ENCODE measurements around the gene TPR.
"Not testable (repeated sequence)": the region's sequence is repeated elsewhere in the genome, so short reads cannot be mapped to it uniquely, and the experiment has no call there.

Gene TPR
- total RNA-seq = 306 to 551 reads per million in 2 donors

- peak; percentile 95 for DNase-seq
Measured at GRCh38 chr1:186375152-186375928, at the start of gene TPR, which contains the start of gene ODR4. TSS of gene TPR (minus strand) at chr1:186375253. CDS start at chr1:186375028, 225 bp downstream. TSS of gene ODR4 (plus strand) at chr1:186375838. CDS start at chr1:186379786, 3,948 bp downstream.

- no peak for DNase-seq
Measured at GRCh38 chr1:186424539-186424938, 49.5 kb upstream of the TPR start.

- no peak for DNase-seq
Measured at GRCh38 chr1:186421446-186421845, 46.4 kb upstream of the TPR start.

GRCh38 chr1:186420923-186421322 lies 45.9 kb upstream of the TPR start:
- DNase-seq = no peak

GRCh38 chr1:186420311-186420710 lies 45.3 kb upstream of the TPR start:
- DNase-seq = no peak

GRCh38 chr1:186418503-186418902 lies 43.5 kb upstream of the TPR start:
- no peak for DNase-seq

- DNase-seq = no peak
Measured at GRCh38 chr1:186413319-186413718, 38.3 kb upstream of the TPR start.

GRCh38 chr1:186409091-186409490 lies 34.0 kb upstream of the TPR start:
- DNase-seq = no peak

- DNase-seq = no peak
Measured at GRCh38 chr1:186404454-186405051, 29.5 kb upstream of the TPR start.

- no peak for DNase-seq
Measured at GRCh38 chr1:186403632-186404031, 28.6 kb upstream of the TPR start.

- not testable (repeated sequence) for DNase-seq
Measured at GRCh38 chr1:186401446-186401845, 26.4 kb upstream of the TPR start.

- DNase-seq = not testable (repeated sequence)
Measured at GRCh38 chr1:186392711-186393110, 17.7 kb upstream of the TPR start.

- no peak for DNase-seq
Measured at GRCh38 chr1:186391841-186392240, 16.8 kb upstream of the TPR start.

GRCh38 chr1:186390925-186391324 lies 15.9 kb upstream of the TPR start:
- no peak for DNase-seq

GRCh38 chr1:186386725-186387383 lies 11.8 kb upstream of the TPR start:
- no peak for DNase-seq

- DNase-seq = no peak
Measured at GRCh38 chr1:186375929-186376319, 871 bp upstream of the TPR start.

- DNase-seq = no peak
Measured at GRCh38 chr1:186374303-186375151, 526 bp downstream of the TPR start.

GRCh38 chr1:186347837-186348691 lies 27.0 kb downstream of the TPR start:
- DNase-seq = not testable (repeated sequence)

GRCh38 chr1:186340772-186341171 lies 34.3 kb downstream of the TPR start:
- no peak for DNase-seq

GRCh38 chr1:186337554-186337953 lies 37.5 kb downstream of the TPR start:
- DNase-seq = no peak

GRCh38 chr1:186330758-186331157 lies 44.3 kb downstream of the TPR start:
- DNase-seq = no peak

GRCh38 chr1:186327331-186327730 lies 47.7 kb downstream of the TPR start:
- no peak for DNase-seq

All from T-helper 9 cell (primary cell).